Activated naive CD4-positive, alpha-beta T cell treated with anti-CD3 and anti-CD28 coated beads, Interleukin-2, amount 50 U/mL, for 72 hours (primary cell): ENCODE results near the gene CRYGN. TPM values are rescaled to one million over a fixed set of nuclear protein-coding genes. Genes with fewer than 3 reads are reported as not detected.
A peak's percentile ranks its signal among the peaks of the same experiment; 100 is the strongest.

ENCODE experiments used
- ATAC-seq, 2 donors: fragments of 150-1000 bp; cut with Tn5 transposase; 2 replicates each; pipeline ENCODE4 v1.10.0; 2021; ENCODE audit warnings: mild to moderate bottlenecking in 2 of 2, moderate library complexity in 2 of 2
- DNase-seq, 2 donors: peaks; one replicate each; pipeline ENCODE4 v3.0.0; 2021 to 2022; ENCODE audit warnings: low spot score in 2 of 2
- H3K27ac Mint-ChIP-seq, 2 donors: one replicate each; pipeline ENCODE4 v1.8.0; 2022; ENCODE audit warnings: mild to moderate bottlenecking in 2 of 2, mixed read lengths in 2 of 2
- H3K36me3 Mint-ChIP-seq, 2 donors: one replicate each; pipeline ENCODE4 v1.8.0; 2022; ENCODE audit warnings: mixed read lengths in 2 of 2
- H3K9me3 Mint-ChIP-seq, 2 donors: one replicate each; pipeline ENCODE4 v1.8.0; 2022; ENCODE audit warnings: mixed read lengths in 2 of 2
- total RNA-seq, 2 donors: library from RNA; stranded (reverse); gene quantifications; one replicate each; pipeline ENCODE4 v1.2.3, GENCODE V29; 2022

Gene CRYGN
- total RNA-seq, 2 donors from 2014 or later = 0.61 TPM; not detected in 1

GRCh38 chr7:151451156-151451555 lies 11.2 kb upstream of the CRYGN start:
- ATAC-seq = no peak

GRCh38 chr7:151449990-151450389 lies 10.0 kb upstream of the CRYGN start:
- DNase-seq (no peak), ATAC-seq (no peak)
- no peak overlapping the region for H3K27ac Mint-ChIP-seq
- H3K36me3 Mint-ChIP-seq = no peaks in the 10 kb centered on the region
- no peaks in the 10 kb centered on the region for H3K9me3 Mint-ChIP-seq

More at GRCh38 chr7:151451156-151451555, 11.2 kb upstream of the CRYGN start:
- DNase-seq = no peak
- Mint-ChIP-seq H3K36me3 (no peaks in the 10 kb centered on the region), H3K27ac (no peak overlapping the region), H3K9me3 (no peaks in the 10 kb centered on the region)

- DNase-seq = peak; percentile 75 to 80
- no peaks in the 10 kb centered on the region for H3K9me3 Mint-ChIP-seq
- H3K27ac Mint-ChIP-seq = no peak overlapping the region
- ATAC-seq = peak; percentile 80 to 81
- H3K36me3 Mint-ChIP-seq = no peaks in the 10 kb centered on the region
These were observed 8.6 kb upstream of the CRYGN start for GRCh38 chr7:151448261-151449252.

DNA sequence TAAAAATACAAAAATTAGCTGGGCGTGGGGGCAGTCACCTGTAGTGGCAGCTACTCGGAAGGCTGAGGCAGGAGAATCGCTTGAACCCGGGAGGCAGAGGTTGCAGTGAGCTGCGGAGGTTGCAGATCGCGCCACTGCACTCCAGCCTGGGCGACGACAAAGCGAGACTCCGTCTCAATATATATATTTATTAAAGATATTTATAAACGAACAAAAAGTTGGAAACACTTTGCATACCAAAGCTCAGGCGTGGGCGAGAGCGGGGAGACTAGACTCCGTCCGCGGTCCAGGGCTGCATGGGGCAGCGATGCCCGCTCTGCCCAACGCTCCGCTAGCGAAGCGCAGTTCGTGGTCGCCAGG lies 7.9 kb upstream of the CRYGN start:
- ATAC-seq (no peak), DNase-seq (no peak)
- Mint-ChIP-seq H3K9me3 (no peaks in the 10 kb centered on the region), H3K27ac (no peak overlapping the region), H3K36me3 (no peaks in the 10 kb centered on the region)

- ATAC-seq (no peak), DNase-seq (no peak)
- no peaks in the 10 kb centered on the region for H3K36me3 Mint-ChIP-seq
- H3K9me3 Mint-ChIP-seq = no peaks in the 10 kb centered on the region
- no peak overlapping the region for H3K27ac Mint-ChIP-seq
These were observed 7.4 kb upstream of the CRYGN start for GRCh38 chr7:151447312-151447711.

DNA sequence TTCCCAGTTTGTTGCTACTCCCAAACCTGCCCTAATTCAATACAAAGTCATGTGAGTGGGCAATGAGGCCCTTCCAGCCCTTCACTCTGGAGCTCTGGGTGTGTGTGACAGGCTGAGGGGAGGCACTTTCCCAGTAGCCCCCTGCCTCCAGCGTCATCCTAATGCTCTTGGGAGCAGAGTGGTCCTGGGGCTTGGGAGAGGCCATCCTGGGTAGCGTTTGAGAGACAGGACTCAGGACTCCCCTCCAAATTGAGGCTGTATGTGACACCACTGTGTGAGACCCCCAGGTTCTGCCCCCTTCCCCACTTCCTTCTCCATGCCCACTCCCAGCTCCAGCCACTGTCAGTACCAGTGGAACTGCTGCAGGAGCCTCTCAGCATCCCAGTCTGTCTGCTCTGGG lies 6.5 kb upstream of the CRYGN start:
- no peaks in the 10 kb centered on the region for H3K36me3 Mint-ChIP-seq
- H3K27ac Mint-ChIP-seq = no peak overlapping the region
- H3K9me3 Mint-ChIP-seq = no peaks in the 10 kb centered on the region
- DNase-seq (no peak), ATAC-seq (no peak)

- Mint-ChIP-seq H3K9me3 (no peaks in the 10 kb centered on the region), H3K27ac (no peak overlapping the region), H3K36me3 (no peaks in the 10 kb centered on the region)
- DNase-seq (no peak), ATAC-seq (peak in 1 of 2 donors; percentile 61)
These were observed 4.7 kb upstream of the CRYGN start for GRCh38 chr7:151444632-151445031.

DNA sequence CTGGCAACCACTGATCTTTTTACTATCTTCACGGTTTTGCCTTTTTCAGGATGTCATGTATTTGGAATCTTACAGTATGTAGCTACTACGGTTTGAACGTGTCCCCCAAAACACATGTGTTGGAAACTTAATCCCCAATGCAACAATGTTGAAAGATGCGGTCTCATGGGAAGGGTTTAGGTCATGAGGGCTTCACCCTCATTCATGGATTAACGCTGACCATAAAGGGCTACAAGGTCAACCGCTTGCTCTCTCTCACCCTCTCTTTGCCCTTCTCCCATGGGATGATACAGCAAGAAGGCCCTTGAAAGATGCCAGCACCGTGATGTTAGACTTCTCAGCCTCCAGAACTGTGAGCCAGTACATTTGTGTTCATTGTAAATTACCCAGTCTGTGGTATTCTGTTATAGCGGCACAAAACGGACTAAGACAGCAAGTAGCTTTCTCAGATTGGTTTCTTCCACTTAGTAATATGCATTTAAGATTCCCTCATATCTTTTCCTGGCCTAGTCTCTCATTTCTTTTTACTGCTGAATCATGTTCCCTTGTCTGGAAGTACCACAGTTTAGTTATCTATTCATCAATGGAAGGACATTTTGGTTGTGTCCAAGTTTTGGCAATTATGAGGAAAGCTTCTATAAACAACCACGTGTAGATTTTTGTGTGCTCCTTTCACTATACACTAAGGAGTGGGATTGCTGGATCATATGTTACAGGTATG lies 3.0 kb upstream of the CRYGN start:
- Mint-ChIP-seq H3K27ac (no peak overlapping the region), H3K36me3 (no peaks in the 10 kb centered on the region), H3K9me3 (no peaks in the 10 kb centered on the region)
- no peak for ATAC-seq
- DNase-seq = no peak

- DNase-seq = no peak
- no peaks in the 10 kb centered on the region for H3K9me3 Mint-ChIP-seq
- ATAC-seq = peak in 1 of 2 donors; percentile 17
- H3K36me3 Mint-ChIP-seq = no peaks in the 10 kb centered on the region
- peak overlapping the region in 1 of 2 donors; percentile 82 for H3K27ac Mint-ChIP-seq
These were observed 981 bp upstream of the CRYGN start for GRCh38 chr7:151440799-151441445.

DNA sequence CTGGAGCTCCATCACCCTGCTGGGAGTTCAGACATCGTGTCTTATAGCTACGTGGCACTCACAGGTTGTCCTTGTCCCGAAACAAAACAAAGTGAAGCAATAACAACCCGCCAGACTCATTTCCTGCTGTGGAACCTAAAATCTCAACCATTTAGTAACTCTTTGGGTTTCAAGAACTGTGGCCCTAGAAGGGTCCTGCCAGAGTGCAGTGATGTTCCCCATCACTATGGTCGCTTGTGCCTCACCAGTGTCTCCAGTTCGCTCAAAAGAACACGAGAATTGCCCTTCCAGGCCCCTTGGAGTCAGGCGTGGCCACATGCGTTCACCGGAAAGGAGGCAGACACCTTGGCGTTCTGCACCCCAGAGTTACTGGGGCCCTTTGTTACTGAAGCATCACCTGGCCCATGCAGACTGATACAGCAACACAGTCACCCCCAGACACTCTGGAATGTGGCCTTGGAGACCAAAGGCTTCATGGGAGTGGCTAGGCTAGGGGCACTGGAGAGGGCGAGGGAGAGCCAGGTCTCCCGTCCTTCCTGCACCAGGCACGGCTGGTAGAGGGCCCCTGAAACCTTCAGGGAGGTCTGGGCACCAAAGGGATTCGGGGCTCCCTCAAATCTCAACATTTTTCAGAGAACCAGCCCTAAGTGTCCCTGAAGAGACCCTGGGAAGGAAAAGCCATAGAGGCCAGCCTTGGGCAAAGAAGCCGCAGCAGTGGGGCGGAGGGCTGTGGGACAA lies 908 bp downstream of the CRYGN start:
- Mint-ChIP-seq H3K9me3 (no peaks in the 10 kb centered on the region), H3K27ac (no peak overlapping the region), H3K36me3 (no peaks in the 10 kb centered on the region)
- no peak for ATAC-seq
- no peak for DNase-seq

GRCh38 chr7:151437866-151438516 lies 1.9 kb downstream of the CRYGN start:
- Mint-ChIP-seq H3K36me3 (no peaks in the 10 kb centered on the region), H3K27ac (no peak overlapping the region), H3K9me3 (no peaks in the 10 kb centered on the region)
- DNase-seq (no peak), ATAC-seq (no peak)

DNA sequence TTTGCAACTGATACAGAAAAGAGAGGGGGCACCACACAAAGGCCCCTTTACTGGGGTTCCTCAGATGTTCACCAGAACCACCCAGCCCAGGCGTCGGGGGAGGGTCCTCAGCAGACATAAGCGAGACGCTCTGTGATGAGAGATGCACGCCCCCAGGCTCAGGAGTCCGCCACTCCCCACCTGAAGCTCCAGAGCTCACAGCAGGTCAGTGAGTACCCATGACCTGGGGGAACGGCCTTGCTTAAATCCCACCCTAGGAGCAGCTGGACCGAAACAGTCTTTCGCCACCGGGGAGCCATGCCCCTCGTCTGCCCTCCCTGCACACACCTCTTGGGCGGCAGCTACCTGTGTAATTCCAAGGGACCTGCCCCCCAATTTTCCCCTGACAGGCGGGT lies 2.8 kb downstream of the CRYGN start:
- H3K36me3 Mint-ChIP-seq = no peaks in the 10 kb centered on the region
- H3K9me3 Mint-ChIP-seq = no peaks in the 10 kb centered on the region
- DNase-seq (no peak), ATAC-seq (no peak)
- peak overlapping the region; percentile 14 to 22 for H3K27ac Mint-ChIP-seq

GRCh38 chr7:151436446-151437158 lies 3.3 kb downstream of the CRYGN start:
- Mint-ChIP-seq H3K36me3 (no peaks in the 10 kb centered on the region), H3K27ac (peak overlapping the region in 1 of 2 donors; percentile 22), H3K9me3 (no peaks in the 10 kb centered on the region)
- DNase-seq = no peak
- no peak for ATAC-seq

GRCh38 chr7:151435971-151436370 lies 4.0 kb downstream of the CRYGN start:
- no peak overlapping the region for H3K27ac Mint-ChIP-seq
- no peaks in the 10 kb centered on the region for H3K9me3 Mint-ChIP-seq
- ATAC-seq (no peak), DNase-seq (no peak)
- H3K36me3 Mint-ChIP-seq = no peaks in the 10 kb centered on the region

DNA sequence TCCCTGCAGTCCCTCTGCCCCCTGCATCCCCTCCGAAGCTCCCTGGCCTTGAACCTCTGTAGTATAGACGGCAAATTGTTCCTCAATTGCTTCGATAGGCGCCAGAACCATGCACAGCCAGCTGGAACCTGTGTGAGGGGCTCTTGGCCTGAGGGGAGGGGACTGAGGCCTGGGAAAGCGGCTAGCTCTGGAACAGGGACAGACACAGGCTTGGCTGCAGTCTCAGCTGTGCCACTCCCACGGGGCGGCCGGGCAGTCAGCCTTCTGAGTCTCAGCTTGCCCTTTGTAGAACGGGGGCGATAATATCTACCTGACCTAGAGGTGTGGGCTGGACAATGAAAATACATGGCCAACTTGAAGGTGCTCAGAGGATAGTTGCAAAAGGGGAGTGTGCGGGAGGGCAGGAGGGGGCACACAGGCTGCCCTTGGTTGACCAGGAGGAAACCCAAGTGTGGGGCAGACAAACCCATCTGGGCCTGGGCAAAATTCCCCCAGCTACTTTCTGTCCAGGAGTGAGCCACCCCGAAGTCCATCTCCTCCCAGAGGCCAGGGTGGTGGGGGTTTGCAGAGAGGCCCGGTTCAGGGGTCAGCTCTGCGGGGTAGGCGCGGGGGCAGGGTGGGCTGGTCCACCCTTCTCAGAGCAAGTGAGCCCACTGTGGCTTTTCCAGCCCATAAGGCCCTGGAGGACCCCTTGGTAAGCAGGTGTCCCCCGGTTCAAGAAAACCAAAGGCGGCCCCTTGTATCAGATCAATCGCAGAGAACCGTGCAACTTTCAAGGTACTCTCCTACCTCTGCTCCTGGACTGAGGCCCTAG lies 4.6 kb downstream of the CRYGN start:
- ATAC-seq = no peak

More for the DNA sequence above, 4.6 kb downstream of the CRYGN start:
- H3K36me3 Mint-ChIP-seq = no peaks in the 10 kb centered on the region
- H3K27ac Mint-ChIP-seq = peak overlapping the region in 1 of 2 donors; percentile 66
- no peak for DNase-seq
- no peaks in the 10 kb centered on the region for H3K9me3 Mint-ChIP-seq
